IMR-90 (cell line): Measurements from ENCODE around the gene DOC2B. TPM values are rescaled to one million over a fixed set of nuclear protein-coding genes. Genes with fewer than 3 reads are reported as not detected.
"Not testable (repeated sequence)": the region's sequence is repeated elsewhere in the genome, so short reads cannot be mapped to it uniquely, and the experiment has no call there.

Experiments used
- ATAC-seq: fragments of 200-7000 bp; cut with Tn5 transposase; 2 replicates; pipeline ENCODE4 v1.9.1; 2020; ENCODE audit warnings: low read depth, mild to moderate bottlenecking, moderate library complexity
- BruUV-seq: library from RNA; stranded (reverse); fragments of 400-500 nt; replicated peaks from 2 replicates; lab custom pipeline; 2021; lab: Mats Ljungman, UMichigan
- CTCF ChIA-PET: fragments of 300-600 bp; formaldehyde crosslinking; extraction: SDS; loops from one replicate; lab custom pipeline; 2021; ENCODE audit warnings: antibody characterized with exemption; lab: Yijun Ruan, JAX
- POLR2A ChIA-PET: fragments of 300-600 bp; sonication (Branson Sonifier 250); formaldehyde crosslinking; loops from one replicate; lab custom pipeline; 2022; ENCODE audit warnings: antibody characterized with exemption; ENCODE audit not compliant: unreplicated experiment; lab: Charles Lee
- DNase-seq: peaks from one replicate; pipeline ENCODE4 v3.0.0; 2013
- H2AFZ ChIP-seq: replicated peaks from 2 replicates; pipeline ENCODE3; 2013; ENCODE audit warnings: low read length, mild to moderate bottlenecking; ENCODE audit not compliant: poor library complexity
- H2AK5ac ChIP-seq: 2 replicates; pipeline ENCODE4 v1.6.1; 2013; ENCODE audit warnings: low read depth, low read length, inconsistent platforms
- H2AK9ac ChIP-seq: replicated peaks from 2 replicates; pipeline ENCODE3; 2013; ENCODE audit warnings: mild to moderate bottlenecking, low read depth, low read length, moderate library complexity; ENCODE audit not compliant: poor library complexity
- H2BK120ac ChIP-seq: 2 replicates; pipeline ENCODE4 v1.6.1; 2013; ENCODE audit warnings: low read depth, low read length, inconsistent platforms
- H2BK15ac ChIP-seq: 3 replicates; pipeline ENCODE4 v1.6.1; 2013; ENCODE audit warnings: low read depth, low read length, inconsistent platforms
- H2BK20ac ChIP-seq: 2 replicates; pipeline ENCODE4 v1.6.1; 2013; ENCODE audit warnings: low read depth, mild to moderate bottlenecking, inconsistent platforms, low read length, moderate library complexity
- H2BK5ac ChIP-seq: 2 replicates; pipeline ENCODE4 v1.6.1; 2013; ENCODE audit warnings: mild to moderate bottlenecking, low read depth, low read length, inconsistent platforms; ENCODE audit not compliant: poor library complexity, severe bottlenecking
- H3K14ac ChIP-seq: replicated peaks from 2 replicates; pipeline ENCODE4 v1.6.1; 2013; ENCODE audit warnings: low read depth, low read length, inconsistent platforms
- H3K18ac ChIP-seq: 2 replicates; pipeline ENCODE4 v1.6.1; 2013; ENCODE audit warnings: low read depth, low read length, control low read depth
- H3K23ac ChIP-seq: 2 replicates; pipeline ENCODE4 v1.6.1; 2013; ENCODE audit warnings: low read depth, low read length, inconsistent platforms
- H3K27ac ChIP-seq: 2 replicates; pipeline ENCODE4 v1.5.1; 2013; ENCODE audit warnings: mild to moderate bottlenecking, control low read depth, low read length; ENCODE audit not compliant: insufficient read depth
- H3K27me3 ChIP-seq: 2 replicates; pipeline ENCODE4 v1.6.1; 2013; ENCODE audit warnings: low read length; ENCODE audit not compliant: control insufficient read depth, insufficient read depth
- H3K36me3 ChIP-seq: 2 replicates; pipeline ENCODE4 v1.6.1; 2013; ENCODE audit warnings: low read length, mixed read lengths; ENCODE audit not compliant: control insufficient read depth, insufficient read depth
- H3K4ac ChIP-seq: 2 replicates; pipeline ENCODE4 v1.6.1; 2013; ENCODE audit warnings: low read depth, low read length, inconsistent platforms
- H3K4me1 ChIP-seq: 2 replicates; pipeline ENCODE4 v1.6.1; 2013; ENCODE audit warnings: low read length, mixed read lengths; ENCODE audit not compliant: control insufficient read depth, insufficient read depth
- H3K4me2 ChIP-seq: 2 replicates; pipeline ENCODE4 v1.6.1; 2013; ENCODE audit warnings: low read depth, mild to moderate bottlenecking, control low read depth, low read length, moderate library complexity
- H3K4me3 ChIP-seq: 2 replicates; pipeline ENCODE4 v1.5.1; 2013; ENCODE audit warnings: low read depth, mild to moderate bottlenecking, control low read depth, low read length, moderate library complexity; ENCODE audit not compliant: insufficient read depth
- H3K56ac ChIP-seq: 2 replicates; pipeline ENCODE4 v1.6.1; 2013; ENCODE audit warnings: low read length, inconsistent platforms; ENCODE audit not compliant: insufficient read depth; ENCODE audit errors: extremely low read depth
- H3K79me1 ChIP-seq, 2 experiments: 2 replicates each; pipeline ENCODE4 v1.6.1; 2013; ENCODE audit warnings: low read length in 2 of 2, inconsistent platforms in 1 of 2, low read depth in 1 of 2
- H3K9ac ChIP-seq: 2 replicates; pipeline ENCODE4 v1.6.1; 2013; ENCODE audit warnings: low read depth, low read length, control low read depth
- H3K9me1 ChIP-seq: 2 replicates; pipeline ENCODE4 v1.6.1; 2013; ENCODE audit warnings: low read length, inconsistent platforms; ENCODE audit not compliant: insufficient read depth
- H3K9me3 ChIP-seq: 2 replicates; pipeline ENCODE4 v1.6.1; 2013; ENCODE audit warnings: low read length; ENCODE audit not compliant: control insufficient read depth, insufficient read depth
- H4K20me1 ChIP-seq: 2 replicates; pipeline ENCODE4 v1.6.1; 2013; ENCODE audit warnings: low read length, inconsistent platforms; ENCODE audit not compliant: insufficient read depth
- H4K5ac ChIP-seq: 2 replicates; pipeline ENCODE4 v1.6.1; 2013; ENCODE audit warnings: mild to moderate bottlenecking, low read depth, low read length, control low read depth
- H4K8ac ChIP-seq, 2 experiments: 2 replicates each; pipeline ENCODE4 v1.6.1; 2013; ENCODE audit warnings: low read depth in 2 of 2, low read length in 2 of 2, control low read depth in 1 of 2, inconsistent platforms in 1 of 2
- H4K91ac ChIP-seq: 2 replicates; pipeline ENCODE4 v1.6.1; 2013; ENCODE audit warnings: low read depth, low read length, inconsistent platforms; ENCODE audit not compliant: insufficient read depth
- WGBS, 2 experiments: methylation state at CpG; one replicate each; pipeline versions ENCODE4 v1.1.5 to v1.1.7; 2013; ENCODE audit warnings: missing lambda C conversion rate in 2 of 2; ENCODE audit not compliant: insufficient read length in 1 of 2; ENCODE audit errors: extremely low coverage in 2 of 2; 5-methylcytosine and 5-hydroxymethylcytosine counted together
- dilution Hi-C: fragments of 300-500 bp; cut with HindIII; formaldehyde crosslinking; loops from one replicate; pipeline ENCODE4 v1.14.3; 2018; ENCODE audit warnings: low sequenced_read_pairs; ENCODE audit not compliant: unreplicated experiment
- in situ Hi-C: fragments of 300-500 bp; cut with MboI; formaldehyde crosslinking; loops from 3 replicates; pipeline ENCODE4 v1.14.3; 2019; ENCODE audit warnings: low sequenced_read_pairs, inconsistent platforms, mixed read lengths
- intact Hi-C: fragments of 100-400 bp; cut with micrococcal nuclease; formaldehyde crosslinking; loops from 2 replicates; pipeline ENCODE4 v1.10.0; 2022
- polyA plus RNA-seq, 3 experiments: library from polyadenylated mRNA; depleted of rRNA; stranded (reverse); fragments of >200 nt; gene quantifications; 2 replicates each; pipeline ENCODE4 v1.2.3, GENCODE V29; 2012; ENCODE audit warnings: low replicate concordance in 1 of 3
- total RNA-seq: library from RNA; depleted of rRNA; stranded (reverse); fragments of >200 nt; gene quantifications from 2 replicates; pipeline ENCODE4 v1.2.3, GENCODE V29; 2012

The DOC2B gene
- total and polyA plus RNA-seq, 2 of the 4 experiments (the other 2 are of a cell fraction): not detected

DNA sequence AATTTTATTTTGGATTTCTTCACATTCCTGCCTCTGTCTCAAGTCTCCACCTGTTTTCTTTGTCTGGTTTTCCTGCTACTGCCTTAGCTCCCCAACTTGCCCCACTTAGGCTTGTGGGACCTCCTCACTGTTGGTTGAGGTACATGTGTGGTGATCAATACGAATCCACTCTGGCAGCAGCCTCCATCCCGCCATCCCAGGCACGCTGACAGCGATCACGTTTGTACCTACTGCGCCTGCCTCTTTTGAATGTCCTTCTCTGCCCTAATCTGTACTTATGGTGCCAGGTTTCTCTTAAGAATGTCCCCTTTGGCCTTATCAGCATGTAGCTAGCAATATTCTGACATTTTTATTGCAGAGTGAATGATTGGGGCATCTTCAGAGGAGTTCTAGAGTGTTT lies 46.4 kb downstream of the DOC2B start:
- POLR2A ChIA-PET, H3K27ac ChIP-seq, H3K79me1 ChIP-seq, dilution Hi-C loops, H3K4me2 ChIP-seq, H4K91ac ChIP-seq, H2BK120ac ChIP-seq, BruUV-seq, H3K9me1 ChIP-seq, H2BK20ac ChIP-seq, H4K5ac ChIP-seq, H3K9ac ChIP-seq, ATAC-seq, H3K36me3 ChIP-seq, H3K4ac ChIP-seq, H3K4me1 ChIP-seq, H2BK5ac ChIP-seq, in situ Hi-C loops, H3K9me3 ChIP-seq, H2AFZ ChIP-seq, intact Hi-C loops, H4K20me1 ChIP-seq, H2AK9ac ChIP-seq, H3K23ac ChIP-seq, CTCF ChIA-PET, H3K14ac ChIP-seq, H3K18ac ChIP-seq, H3K56ac ChIP-seq, H3K27me3 ChIP-seq, H3K4me3 ChIP-seq, H4K8ac ChIP-seq, H2AK5ac ChIP-seq, H2BK15ac ChIP-seq, DNase-seq: not testable (repeated sequence)
- no CpG with 5 or more reads among the region's 6 CpGs for WGBS, 2 experiments

DNA sequence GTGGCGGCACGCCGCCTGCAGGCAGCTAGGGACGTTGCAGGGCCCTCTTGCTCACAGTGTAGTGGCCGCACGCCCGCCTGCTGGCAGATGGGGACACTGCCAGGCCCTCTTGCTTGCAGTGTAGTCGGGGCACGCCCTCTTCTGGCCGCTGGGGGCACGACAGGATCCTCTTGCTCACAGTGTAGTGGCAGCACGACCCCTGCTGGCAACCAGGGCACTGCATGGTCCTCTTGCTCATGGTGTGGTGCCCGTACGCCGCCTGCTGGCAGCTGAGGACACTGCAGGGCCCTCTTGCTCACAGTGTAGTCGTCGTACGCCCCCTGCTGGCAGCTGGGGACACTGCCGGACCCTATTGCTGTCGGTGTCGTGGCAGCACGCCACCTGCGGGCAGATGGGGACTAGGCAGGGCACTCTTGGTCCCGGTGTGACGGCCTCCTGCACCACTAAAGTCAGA lies 47.1 kb downstream of the DOC2B start:
- H3K9me3 ChIP-seq, H2BK5ac ChIP-seq, DNase-seq, POLR2A ChIA-PET, H3K79me1 ChIP-seq, H3K27ac ChIP-seq, H4K20me1 ChIP-seq, H3K27me3 ChIP-seq, H3K36me3 ChIP-seq, H3K14ac ChIP-seq, in situ Hi-C loops, H3K23ac ChIP-seq, H3K18ac ChIP-seq, H3K56ac ChIP-seq, H2AK5ac ChIP-seq, H3K9ac ChIP-seq, H2BK15ac ChIP-seq, H4K91ac ChIP-seq, H3K4me3 ChIP-seq, H3K4me1 ChIP-seq, CTCF ChIA-PET, H4K8ac ChIP-seq, dilution Hi-C loops, H2BK120ac ChIP-seq, H2BK20ac ChIP-seq, BruUV-seq, H3K4ac ChIP-seq, H3K9me1 ChIP-seq, intact Hi-C loops, H2AK9ac ChIP-seq, H2AFZ ChIP-seq, H3K4me2 ChIP-seq, H4K5ac ChIP-seq: not testable (repeated sequence)
- WGBS, 2 experiments: no CpG with 5 or more reads among the region's 25 CpGs
- ATAC-seq: peak; percentile 46
